Fibroblast of villous mesenchyme (primary cell): ENCODE measurements around the gene CCR5AS.

Experiments used
- DNase-seq: peaks from one replicate; pipeline ENCODE4 v3.0.0-alpha.2; 2010; ENCODE audit warnings: low read depth
- H3K4me3 ChIP-seq: 2 replicates; pipeline ENCODE4 v1.5.1; 2011; ENCODE audit warnings: low read depth, mild to moderate bottlenecking, low read length
- TF ChIP-seq, protein P1 (sequence below): IDR thresholded peaks from 2 replicates; pipeline ENCODE4 v1.5.1; 2012; ENCODE audit warnings: low read depth, mild to moderate bottlenecking, low read length; ENCODE audit not compliant: insufficient read depth

CCR5AS gene

DNA sequence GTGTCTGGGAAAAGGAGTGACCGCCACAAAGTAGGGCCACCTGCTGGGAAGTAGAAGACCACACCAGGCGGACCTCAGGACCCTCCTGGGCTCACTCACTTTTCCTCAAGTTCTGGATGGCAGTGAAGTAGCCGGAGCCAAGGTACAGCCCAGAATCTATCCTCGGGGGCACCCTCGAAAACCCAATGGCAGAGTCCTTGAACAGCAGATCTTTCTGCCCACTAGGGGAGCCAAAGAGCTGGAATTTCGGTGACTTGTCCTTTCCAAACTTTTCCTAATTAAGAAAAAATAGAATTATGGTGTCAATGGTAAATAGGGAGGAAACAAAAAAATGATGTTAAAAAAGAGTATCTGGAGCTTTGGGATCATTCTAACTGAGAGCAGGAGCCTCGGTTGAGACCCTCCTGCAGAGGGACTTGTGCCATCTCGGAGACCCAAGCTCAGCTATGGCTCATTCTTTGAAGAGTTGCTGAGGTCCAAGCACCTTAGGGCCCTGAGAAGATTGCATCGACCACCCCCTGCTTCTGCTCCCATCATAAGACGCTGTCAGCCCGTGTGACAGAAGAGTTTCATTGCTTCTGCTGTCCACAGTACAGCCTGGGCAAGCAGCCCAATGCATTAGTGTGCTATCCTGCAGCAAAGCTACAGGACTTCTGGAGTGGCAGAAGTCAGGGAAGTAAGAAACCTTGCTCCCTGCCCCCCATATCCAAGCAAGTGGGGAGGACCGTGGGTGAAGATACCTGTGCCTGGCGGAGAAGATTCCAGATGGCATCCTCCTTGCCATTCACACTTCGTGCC is 43.1 kb upstream of the CCR5AS start:
- no peak overlapping the region for H3K4me3 ChIP-seq
- DNase-seq = peak; percentile 12
- TF ChIP-seq, protein P1, sequence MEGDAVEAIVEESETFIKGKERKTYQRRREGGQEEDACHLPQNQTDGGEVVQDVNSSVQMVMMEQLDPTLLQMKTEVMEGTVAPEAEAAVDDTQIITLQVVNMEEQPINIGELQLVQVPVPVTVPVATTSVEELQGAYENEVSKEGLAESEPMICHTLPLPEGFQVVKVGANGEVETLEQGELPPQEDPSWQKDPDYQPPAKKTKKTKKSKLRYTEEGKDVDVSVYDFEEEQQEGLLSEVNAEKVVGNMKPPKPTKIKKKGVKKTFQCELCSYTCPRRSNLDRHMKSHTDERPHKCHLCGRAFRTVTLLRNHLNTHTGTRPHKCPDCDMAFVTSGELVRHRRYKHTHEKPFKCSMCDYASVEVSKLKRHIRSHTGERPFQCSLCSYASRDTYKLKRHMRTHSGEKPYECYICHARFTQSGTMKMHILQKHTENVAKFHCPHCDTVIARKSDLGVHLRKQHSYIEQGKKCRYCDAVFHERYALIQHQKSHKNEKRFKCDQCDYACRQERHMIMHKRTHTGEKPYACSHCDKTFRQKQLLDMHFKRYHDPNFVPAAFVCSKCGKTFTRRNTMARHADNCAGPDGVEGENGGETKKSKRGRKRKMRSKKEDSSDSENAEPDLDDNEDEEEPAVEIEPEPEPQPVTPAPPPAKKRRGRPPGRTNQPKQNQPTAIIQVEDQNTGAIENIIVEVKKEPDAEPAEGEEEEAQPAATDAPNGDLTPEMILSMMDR = peak; percentile 74

DNA sequence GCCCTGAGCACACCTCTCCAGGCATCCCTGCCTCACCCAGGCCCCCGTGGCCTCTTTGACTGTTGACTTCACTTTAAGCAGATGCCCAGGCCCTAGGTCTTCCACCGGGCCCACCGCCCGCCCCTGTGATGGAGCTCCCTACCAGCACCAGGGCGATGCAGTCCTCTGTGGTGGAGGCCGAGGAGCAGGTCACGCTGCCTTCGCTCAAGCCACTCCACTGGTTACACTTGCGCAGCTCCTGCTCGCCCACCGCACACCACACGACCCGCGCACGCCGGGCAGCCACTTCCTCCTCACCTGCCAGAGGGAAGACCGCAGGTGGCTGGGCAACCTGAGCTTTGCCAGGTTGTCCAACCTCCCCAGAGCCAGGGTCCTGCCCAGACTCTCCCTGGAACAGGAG is 41.9 kb upstream of the CCR5AS start:
- TF ChIP-seq, protein P1 = no peak
- H3K4me3 ChIP-seq = no peak overlapping the region
- no peak for DNase-seq

DNA sequence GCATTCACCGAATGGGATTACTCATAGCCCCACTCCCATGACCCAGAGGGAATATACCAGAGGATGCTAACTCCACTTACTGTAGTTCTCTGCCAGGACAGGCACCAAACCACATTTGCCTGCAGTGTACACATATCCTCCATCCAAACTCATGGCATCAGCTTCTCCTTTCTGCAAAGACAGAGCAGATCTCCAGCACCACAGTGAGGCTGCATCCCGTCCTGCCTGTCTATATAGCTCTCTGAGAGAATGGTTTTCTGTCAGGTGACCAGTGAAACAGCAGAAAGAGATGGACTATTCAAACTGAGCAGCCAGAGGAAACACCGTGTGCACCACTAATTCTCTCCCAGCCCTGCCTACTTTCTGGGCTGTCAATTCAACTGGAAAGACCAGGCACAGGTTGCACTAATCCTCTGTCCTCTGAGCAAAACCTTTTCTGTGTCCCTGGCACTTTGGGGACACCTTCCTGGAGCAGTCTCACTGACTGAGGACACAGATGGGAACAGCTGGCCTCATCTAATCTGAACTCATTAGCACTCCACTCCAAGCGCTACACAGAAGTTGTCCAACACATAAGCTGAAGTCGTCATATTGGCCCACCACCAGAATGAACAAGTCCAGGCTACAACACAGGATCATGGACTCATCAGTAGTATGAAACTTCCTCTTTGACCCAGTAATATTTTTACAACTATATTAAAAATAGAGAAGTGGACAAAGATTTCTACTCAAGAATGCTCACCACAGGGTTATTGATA is 40.5 kb upstream of the CCR5AS start:
- TF ChIP-seq, protein P1 = no peak
- DNase-seq = no peak

DNA sequence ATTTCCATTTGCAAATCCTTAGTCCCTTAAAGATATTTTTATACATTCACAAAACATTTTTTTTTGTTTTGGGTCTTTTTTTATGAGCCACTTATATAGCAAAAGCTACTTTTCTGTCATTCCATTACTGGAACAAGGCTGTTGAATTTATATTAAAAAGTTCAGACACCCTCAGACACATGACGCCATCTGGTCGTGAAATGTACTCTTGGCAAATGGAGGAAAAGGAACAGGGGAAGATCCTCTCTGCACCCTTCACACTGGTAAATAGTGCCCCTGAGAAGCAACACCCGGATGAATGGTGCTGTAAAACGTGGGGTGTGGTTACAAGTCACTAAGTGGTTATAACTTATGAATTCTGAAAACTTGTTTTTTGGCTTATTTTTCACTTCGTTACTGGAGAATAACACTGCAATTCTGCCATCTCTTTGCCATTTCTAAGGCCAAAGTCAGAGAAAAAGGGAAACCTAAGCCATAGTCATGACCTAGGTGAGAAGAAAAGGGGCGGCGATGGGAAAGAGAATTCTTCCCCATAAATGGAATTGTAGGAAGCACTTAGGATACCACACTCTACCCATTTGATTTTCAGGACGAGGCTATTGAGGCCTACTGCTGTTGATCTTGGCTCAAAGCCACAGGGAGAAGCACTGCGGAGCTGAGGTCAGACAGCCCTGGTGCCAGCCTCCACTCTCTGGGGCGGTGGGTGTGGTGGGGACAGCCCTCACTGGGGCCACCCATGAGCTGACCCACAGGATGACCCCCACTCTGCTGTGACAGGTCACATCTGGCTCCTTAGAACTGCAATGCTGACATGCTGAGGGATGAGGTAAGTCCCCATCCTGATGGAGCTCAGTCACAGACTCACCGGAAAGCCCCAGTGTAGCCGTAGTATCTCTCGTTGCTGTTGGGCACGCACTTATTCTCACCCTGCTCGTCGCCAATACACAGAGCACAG is 36.0 kb upstream of the CCR5AS start:
- H3K4me3 ChIP-seq = no peak overlapping the region
- no peak for DNase-seq

More for the DNA sequence above, 40.5 kb upstream of the CCR5AS start:
- H3K4me3 ChIP-seq = no peak overlapping the region

DNA sequence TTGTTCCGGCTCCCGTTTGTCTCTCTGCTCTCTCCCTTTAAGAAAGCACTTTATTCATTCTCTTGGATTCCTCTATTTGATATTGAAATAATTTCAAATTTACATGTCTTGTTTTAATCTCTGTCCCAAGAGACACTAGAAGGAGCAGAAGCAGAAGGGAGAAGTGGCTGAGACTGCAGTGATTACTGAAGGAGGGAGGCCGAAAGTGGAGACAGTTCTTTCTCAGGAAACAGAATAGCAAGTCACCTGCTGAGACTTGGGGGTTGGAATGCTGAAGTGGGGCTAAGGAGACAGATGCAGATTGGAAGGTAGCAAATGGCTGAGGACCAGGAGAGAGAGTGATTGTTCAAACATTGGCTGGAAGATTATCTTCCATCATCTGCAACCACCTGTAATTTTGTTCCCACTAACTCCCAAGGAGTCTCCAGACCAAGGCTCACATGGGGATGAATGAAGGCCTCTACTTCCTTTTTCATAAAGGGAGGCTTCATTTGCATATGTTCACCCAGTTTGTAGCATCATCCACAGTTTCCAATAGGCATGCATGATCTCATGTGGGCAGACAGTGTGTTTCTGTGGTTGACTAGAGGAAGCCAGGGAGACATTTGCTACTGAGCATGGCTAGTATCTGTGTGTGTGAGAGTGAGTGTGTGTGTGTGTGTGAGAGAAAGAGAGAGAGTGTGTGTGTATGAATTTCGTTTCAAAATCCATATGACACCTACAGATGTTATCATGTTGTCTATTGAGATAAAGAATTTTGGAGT is 33.8 kb upstream of the CCR5AS start:
- no peak for DNase-seq
- TF ChIP-seq, protein P1 = no peak
- no peak overlapping the region for H3K4me3 ChIP-seq

More for the DNA sequence above, 36.0 kb upstream of the CCR5AS start:
- TF ChIP-seq, protein P1 = no peak

DNA sequence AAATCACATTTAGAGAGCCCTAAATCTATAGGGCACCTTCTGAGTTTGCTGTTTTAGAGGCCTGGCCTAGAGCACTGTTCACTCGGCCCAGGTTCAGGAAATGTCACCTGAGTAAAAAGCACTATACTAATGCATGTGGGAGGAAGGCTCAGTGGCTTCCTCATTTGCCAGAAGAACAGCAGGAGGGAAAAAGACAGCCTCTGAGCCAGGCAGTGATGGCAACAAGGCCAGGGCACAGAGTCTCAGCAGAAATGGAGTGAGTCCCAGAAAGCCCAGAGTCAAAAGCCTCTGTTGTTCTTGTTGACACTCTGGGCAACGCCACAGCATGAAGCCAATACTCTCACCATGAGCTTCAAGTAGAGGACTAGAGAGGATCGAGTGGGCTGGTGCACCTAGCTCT is 32.0 kb upstream of the CCR5AS start:
- no peak overlapping the region for H3K4me3 ChIP-seq
- TF ChIP-seq, protein P1 = no peak
- DNase-seq = no peak
